GM18861 (cell line): ENCODE measurements around the gene ZNF438.
"Not testable (repeated sequence)": the region's sequence is repeated elsewhere in the genome, so short reads cannot be mapped to it uniquely, and the experiment has no call there.

ENCODE experiments used
- ATAC-seq: cut with Tn5 transposase; IDR thresholded peaks from one replicate; pipeline ENCODE4 v1.9.1; 2021; ENCODE audit not compliant: unreplicated experiment

ZNF438 gene

DNA sequence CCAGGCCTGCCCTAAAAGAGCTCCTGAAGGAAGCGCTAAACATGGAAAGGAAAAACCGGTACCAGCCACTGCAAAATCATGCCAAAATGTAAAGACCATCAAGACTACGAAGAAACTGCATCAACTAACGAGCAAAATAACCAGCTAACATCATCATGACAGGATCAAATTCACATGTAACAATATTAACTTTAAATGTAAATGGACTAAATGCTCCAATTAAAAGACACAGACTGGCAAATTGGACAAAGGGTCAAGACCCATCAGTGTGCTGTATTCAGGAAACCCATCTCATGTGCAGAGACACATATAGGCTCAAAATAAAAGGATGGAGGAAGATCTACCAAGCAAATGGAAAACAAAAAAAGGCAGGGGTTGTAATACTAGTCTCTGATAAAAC is 82.4 kb downstream of the ZNF438 start:
- not testable (repeated sequence) for ATAC-seq

GRCh38 chr10:30944005-30944404 is 87.7 kb downstream of the ZNF438 start:
- no peak for ATAC-seq

DNA sequence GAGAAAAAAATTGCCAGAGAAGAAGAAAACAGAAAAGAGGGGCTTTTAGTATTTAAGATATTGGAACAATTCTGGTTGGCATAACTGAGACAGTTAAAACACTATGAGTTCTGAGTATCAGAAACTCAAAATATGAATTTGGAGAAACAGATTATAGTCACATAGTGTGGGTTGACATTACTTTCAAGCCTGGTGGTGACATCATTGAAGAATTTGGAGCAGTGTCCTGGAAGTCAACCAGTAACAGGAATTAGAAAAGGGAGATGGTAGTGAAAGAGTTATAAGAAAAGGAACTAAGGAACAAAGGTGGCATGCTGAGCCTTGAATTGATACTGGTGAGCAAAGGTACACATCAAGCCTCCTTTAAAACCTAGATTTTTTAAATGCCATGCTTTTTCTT is 88.2 kb downstream of the ZNF438 start:
- no peak for ATAC-seq

GRCh38 chr10:30940256-30940655 is 91.4 kb downstream of the ZNF438 start:
- ATAC-seq = no peak

DNA sequence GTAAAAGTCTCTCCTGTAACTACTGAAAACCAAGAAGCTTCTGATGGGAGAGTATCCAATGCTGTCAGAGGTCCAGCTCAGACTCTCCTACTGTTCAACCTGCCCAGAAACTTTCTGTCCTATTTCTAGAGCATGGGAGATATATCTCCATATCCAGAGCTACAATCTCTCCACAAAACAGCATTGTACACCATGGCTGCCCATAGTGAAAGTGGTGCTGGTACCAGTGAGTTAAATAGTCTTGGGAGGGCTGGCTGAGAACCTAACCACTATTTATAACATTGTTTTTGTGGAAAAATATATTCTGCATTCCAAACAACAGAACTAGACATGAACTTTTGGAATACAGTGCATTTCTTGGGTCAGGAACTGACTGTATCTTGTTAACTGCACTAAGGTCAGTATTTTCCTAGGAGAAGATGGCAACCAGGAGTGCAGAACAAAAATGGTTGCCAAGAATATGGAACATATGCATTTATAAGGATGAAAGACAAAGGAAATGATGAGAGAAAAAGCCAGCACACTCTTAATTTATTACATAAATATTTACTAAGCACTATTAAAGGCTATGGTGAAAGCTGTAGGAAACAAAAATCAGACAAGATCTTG is 91.9 kb downstream of the ZNF438 start:
- no peak for ATAC-seq

- ATAC-seq = no peak
These were observed 96.6 kb downstream of the ZNF438 start for GRCh38 chr10:30935078-30935477.

GRCh38 chr10:30931094-30931493 is 100.6 kb downstream of the ZNF438 start:
- ATAC-seq = no peak

- no peak for ATAC-seq
These were observed 101.7 kb downstream of the ZNF438 start for GRCh38 chr10:30929901-30930520.

GRCh38 chr10:30929311-30929729 is 102.3 kb downstream of the ZNF438 start:
- not testable (repeated sequence) for ATAC-seq

- ATAC-seq = no peak
These were observed 102.9 kb downstream of the ZNF438 start for GRCh38 chr10:30928742-30929141.

- no peak for ATAC-seq
These were observed 113.0 kb downstream of the ZNF438 start for GRCh38 chr10:30918651-30919050.

- ATAC-seq = no peak
These were observed 113.9 kb downstream of the ZNF438 start for GRCh38 chr10:30917789-30918188.

DNA sequence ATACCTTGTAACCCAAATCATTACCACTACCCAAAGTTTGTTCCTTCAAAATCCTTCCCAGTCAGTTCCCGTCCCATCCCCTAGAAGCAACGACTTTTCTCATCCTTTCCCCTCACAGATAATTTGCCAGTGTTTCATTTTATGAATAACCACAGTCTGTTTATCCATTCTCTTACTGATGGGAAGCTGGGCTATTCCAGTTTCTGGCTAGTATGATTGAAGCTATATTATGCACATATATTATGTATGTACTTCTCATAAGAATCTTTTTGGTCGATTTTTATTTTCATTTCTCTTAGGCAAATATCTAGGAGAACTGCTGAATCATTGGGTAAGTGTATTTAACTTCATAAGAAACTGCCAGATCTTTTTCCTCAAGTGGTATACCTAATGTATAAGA is 114.6 kb downstream of the ZNF438 start:
- no peak for ATAC-seq

DNA sequence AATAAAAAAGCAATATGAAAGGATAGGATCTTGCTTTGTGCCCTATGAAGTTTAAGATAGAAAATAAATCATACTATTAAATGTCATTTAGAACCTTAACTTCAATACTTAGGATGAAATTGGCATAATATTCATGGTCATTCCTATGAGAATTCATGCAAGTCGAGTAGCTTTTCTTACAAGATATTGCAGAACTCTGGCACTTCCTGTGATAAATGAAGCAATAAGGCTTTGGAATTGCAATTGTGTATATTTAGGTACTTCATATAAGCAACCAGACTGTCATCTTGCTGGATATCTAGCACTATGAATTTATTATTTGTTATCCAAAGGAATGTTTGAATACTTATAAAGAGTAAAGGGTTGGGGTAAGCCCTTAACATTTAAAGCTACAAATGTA is 116.5 kb downstream of the ZNF438 start:
- ATAC-seq = no peak

DNA sequence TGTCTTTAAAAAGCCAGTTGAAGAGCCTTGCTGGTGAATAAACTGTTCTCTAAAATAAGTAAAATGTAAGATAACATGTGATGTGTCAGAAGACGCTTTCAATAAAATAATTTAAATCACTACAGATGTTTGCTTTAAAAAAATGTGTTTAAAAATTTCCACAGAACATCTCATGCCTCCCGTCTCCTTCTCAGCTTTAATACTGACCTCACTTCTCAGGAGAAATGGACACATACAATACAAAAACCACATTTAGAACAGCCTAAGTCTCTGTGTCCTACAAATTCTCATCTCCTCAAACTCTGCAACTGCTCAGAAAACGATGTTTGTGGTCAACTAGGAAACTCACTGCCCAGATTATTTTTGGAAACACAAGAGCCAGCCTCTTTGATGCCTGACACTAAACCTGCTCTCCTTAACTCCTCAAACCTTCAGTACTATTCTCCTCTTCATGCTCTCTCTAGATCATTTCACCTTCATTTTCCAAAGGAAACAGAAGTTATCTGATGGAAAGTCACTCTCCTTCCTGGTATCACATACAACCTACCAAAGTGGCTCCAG is 120.3 kb downstream of the ZNF438 start:
- ATAC-seq = no peak

GRCh38 chr10:30903397-30904138 is 128.1 kb downstream of the ZNF438 start:
- ATAC-seq = no peak

DNA sequence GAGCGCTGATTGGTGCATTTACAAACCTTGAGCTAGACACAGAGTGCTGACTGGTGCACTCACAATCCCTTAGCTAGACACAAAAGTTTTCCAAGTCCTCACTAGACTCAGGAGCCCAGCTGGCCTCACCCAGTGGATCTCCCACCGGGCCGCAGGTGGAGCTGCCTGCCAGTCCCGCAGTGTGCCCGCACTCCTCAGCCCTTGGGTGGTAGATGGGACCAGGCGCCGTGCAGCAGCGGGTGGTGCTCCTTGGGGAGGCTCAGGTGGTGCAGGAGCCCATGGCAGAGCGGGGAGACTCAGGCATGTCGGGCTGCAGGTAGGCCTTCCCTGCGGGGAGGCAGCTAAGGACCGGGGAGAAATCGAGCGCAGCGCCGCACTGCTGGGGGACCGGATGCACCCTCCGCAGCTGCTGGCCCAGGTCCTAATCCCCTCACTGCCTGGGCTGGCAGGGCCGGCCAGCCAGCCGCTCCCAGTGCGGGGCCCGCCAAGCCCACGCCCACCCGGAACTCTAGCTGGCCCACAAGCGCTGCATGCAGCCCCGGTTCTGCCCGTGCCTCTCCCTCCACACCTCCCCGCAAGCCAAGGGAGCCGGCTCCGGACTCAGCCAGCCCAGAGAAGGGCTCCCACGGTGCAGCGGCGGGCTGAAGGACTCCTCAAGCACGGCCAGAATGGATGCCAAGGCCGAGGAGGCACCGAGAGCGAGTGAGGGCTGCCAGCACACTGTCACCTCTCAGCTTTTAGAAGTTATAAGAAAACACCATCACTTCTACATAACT is 128.9 kb downstream of the ZNF438 start:
- no peak for ATAC-seq

GRCh38 chr10:30901487-30901886 is 130.2 kb downstream of the ZNF438 start:
- not testable (repeated sequence) for ATAC-seq

- ATAC-seq = no peak
These were observed 132.7 kb downstream of the ZNF438 start for GRCh38 chr10:30898964-30899363.

DNA sequence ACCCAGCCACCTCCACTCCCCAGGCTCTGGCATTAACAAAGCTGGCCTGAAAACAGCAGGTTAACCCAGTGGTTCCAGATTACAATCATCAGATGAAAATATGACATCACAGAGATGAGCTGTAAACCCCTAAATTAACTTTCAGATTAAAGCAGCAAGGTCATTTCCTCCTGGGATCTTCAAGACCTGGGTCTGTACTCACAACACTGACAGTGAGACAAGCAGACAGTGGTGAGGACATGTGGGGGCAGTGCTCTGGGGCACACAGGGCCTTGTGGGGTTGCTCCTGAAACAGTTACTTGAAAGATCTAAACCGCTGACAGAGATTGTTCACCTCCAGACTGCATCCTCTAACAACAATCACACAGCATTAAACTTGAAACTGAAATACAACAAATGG is 134.1 kb downstream of the ZNF438 start:
- ATAC-seq = no peak

- no peak for ATAC-seq
These were observed 134.6 kb downstream of the ZNF438 start for GRCh38 chr10:30897048-30897447.
